IPS-20b (cell line): ENCODE data around the gene EIF5A.

Source experiments
- H3K27ac ChIP-seq: one replicate; pipeline ENCODE4 v1.5.1; 2013; ENCODE audit warnings: low read length
- H3K27me3 ChIP-seq: 2 replicates; pipeline ENCODE4 v1.6.1; 2013; ENCODE audit warnings: mild to moderate bottlenecking, low read length, inconsistent platforms; ENCODE audit not compliant: insufficient read depth
- H3K36me3 ChIP-seq: 2 replicates; pipeline ENCODE4 v1.6.1; 2013; ENCODE audit warnings: low read depth, mild to moderate bottlenecking, inconsistent platforms, low read length, moderate library complexity; ENCODE audit not compliant: insufficient read depth
- H3K4me1 ChIP-seq: 2 replicates; pipeline ENCODE4 v1.6.1; 2013; ENCODE audit warnings: mild to moderate bottlenecking, control low read depth, inconsistent platforms, low read length, moderate library complexity; ENCODE audit not compliant: insufficient read depth
- H3K4me3 ChIP-seq: 2 replicates; pipeline ENCODE4 v1.5.1; 2013; ENCODE audit warnings: mild to moderate bottlenecking, low read length, inconsistent platforms
- H3K9ac ChIP-seq: 2 replicates; pipeline ENCODE4 v1.6.1; 2013; ENCODE audit warnings: low read depth, mild to moderate bottlenecking, inconsistent platforms, low read length, moderate library complexity
- H3K9me3 ChIP-seq: 2 replicates; pipeline ENCODE4 v1.6.1; 2013; ENCODE audit warnings: mild to moderate bottlenecking, low read depth, low read length, inconsistent platforms; ENCODE audit not compliant: insufficient read depth

Gene EIF5A

DNA sequence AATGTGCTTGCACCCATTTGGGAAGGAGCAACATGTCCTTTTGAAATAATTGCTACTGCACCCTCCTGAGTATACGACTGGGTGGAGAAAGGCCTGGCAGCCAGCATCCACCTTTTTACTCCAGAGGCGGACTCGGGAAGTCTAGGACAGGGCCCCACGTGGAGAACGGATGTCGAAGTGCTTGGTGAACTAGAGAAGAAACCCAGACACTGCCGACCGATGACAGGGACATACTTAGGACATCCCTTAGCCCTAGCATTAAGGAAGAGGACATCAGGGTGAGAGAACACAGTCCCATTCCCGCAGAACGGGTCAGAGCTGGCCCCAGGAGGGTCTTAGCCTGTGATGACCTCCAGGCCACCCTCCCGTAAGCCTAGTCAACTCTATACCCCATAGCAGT, 16.7 kb upstream of the EIF5A start:
- no peaks in the 10 kb centered on the region for H3K9me3 ChIP-seq
- no peak overlapping the region for H3K4me3 ChIP-seq
- peaks cover 21% of the 10 kb centered on the region for H3K27me3 ChIP-seq
- H3K27ac ChIP-seq: no peak overlapping the region
- H3K9ac ChIP-seq: no peak overlapping the region
- peaks cover 12% of the 10 kb centered on the region; the same call in 1 of the 2 replicates for H3K36me3 ChIP-seq
- no peaks in the 10 kb centered on the region for H3K4me1 ChIP-seq

DNA sequence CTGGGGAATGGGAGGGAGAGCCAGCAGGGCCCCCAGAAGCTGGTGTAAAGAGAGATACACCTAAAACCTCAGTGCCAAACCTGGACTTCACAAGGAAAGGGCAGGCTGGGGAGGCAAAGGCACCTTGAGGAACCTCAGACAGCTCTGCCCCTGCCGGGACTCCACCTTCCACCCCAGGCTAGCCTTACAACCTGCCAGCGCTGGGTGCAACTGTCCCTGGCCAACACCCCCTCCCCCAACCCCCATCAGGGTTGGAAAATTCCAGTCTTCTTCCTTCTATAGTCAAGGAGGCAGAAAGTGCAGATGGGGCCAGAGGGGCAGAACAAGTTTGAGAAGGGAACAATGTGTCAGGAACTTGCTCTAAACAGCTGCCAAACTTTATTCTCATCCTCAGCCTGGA, 15.2 kb upstream of the EIF5A start:
- Histone ChIP-seq H3K4me3 (no peak overlapping the region), H3K27me3 (peaks cover 35% of the 10 kb centered on the region), H3K36me3 (peaks cover 12% of the 10 kb centered on the region; the same call in 1 of the 2 replicates), H3K4me1 (no peaks in the 10 kb centered on the region; the same call in 1 of the 2 replicates), H3K9ac (no peak overlapping the region), H3K27ac (no peak overlapping the region), H3K9me3 (no peaks in the 10 kb centered on the region)

DNA sequence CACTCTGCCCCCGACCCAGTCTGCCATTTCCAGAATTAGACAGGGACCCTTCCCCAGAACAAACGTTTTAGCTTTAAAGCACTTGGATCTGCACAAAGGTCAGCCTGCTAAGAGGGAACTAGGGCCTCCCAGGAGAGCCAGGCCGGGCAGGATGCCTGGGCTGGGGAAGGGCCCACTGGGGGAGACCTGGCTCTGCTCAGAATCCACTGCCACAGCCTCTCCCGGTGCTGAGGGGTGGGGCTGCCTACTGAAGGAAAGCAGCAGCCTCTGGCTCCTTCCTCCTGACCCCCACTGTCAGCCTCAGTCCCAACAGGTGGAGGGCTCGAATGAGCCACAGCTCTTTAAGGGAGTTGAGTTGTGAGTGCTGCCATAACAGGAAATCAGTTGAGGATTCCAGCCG, 14.7 kb upstream of the EIF5A start:
- Histone ChIP-seq H3K36me3 (peaks cover 7% of the 10 kb centered on the region; the same call in 1 of the 2 replicates), H3K4me3 (no peak overlapping the region), H3K27me3 (peaks cover 35% of the 10 kb centered on the region), H3K27ac (no peak overlapping the region), H3K4me1 (no peaks in the 10 kb centered on the region; the same call in 1 of the 2 replicates), H3K9ac (no peak overlapping the region), H3K9me3 (no peaks in the 10 kb centered on the region)

DNA sequence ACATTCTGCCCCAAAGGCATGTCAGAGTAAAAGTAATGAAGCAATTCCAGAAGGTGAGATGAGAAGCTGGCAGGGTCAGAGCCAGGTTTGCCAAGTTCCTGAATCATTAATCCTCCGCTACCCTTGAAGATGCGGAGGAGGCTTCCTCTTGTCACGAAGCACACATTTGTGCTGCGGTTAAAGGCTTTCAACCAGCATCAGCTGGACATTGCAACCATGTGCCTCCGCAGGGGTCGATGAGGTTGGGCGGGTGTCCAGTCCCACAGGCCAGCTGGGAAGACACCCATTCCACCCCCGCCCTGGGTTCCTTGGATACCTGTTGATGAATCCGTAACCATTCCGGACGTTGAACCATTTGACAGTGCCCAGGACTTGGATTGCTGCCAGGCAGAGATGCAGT, 14.3 kb upstream of the EIF5A start:
- no peak overlapping the region for H3K9ac ChIP-seq
- no peaks in the 10 kb centered on the region; the same call in 1 of the 2 replicates for H3K4me1 ChIP-seq
- H3K9me3 ChIP-seq: no peaks in the 10 kb centered on the region
- peaks cover 4% of the 10 kb centered on the region; the same call in 1 of the 2 replicates for H3K36me3 ChIP-seq
- peaks cover 35% of the 10 kb centered on the region for H3K27me3 ChIP-seq
- no peak overlapping the region for H3K27ac ChIP-seq
- peak overlapping the region; percentile 54; the same call in 1 of the 2 replicates for H3K4me3 ChIP-seq

GRCh38 chr17:7293816-7294613, 13.4 kb upstream of the EIF5A start:
- Histone ChIP-seq H3K4me1 (no peaks in the 10 kb centered on the region; the same call in 1 of the 2 replicates), H3K36me3 (no peaks in the 10 kb centered on the region), H3K9ac (no peak overlapping the region), H3K4me3 (peak overlapping the region; percentile 54; the same call in 1 of the 2 replicates), H3K27me3 (peaks cover 35% of the 10 kb centered on the region), H3K27ac (no peak overlapping the region), H3K9me3 (no peaks in the 10 kb centered on the region)

- no peak within 1 kb of the TSS; the same call in 1 of the 2 replicates for H3K9ac ChIP-seq
- H3K27me3 ChIP-seq: peaks cover 35% of the 10 kb centered on the region
- H3K27ac ChIP-seq: no peak within 1 kb of the TSS
- no peaks in the 10 kb centered on the region for H3K9me3 ChIP-seq
- no peaks in the 10 kb centered on the region; the same call in 1 of the 2 replicates for H3K4me1 ChIP-seq
- H3K4me3 ChIP-seq: peak within 1 kb of the TSS; percentile 66
- no peaks in the 10 kb centered on the region for H3K36me3 ChIP-seq
Measured at GRCh38 chr17:7294614-7295153, 12.7 kb upstream of the EIF5A start, which contains the start of gene YBX2. YBX2 (minus strand) TSS chr17:7294639; CDS start chr17:7294500, 139 bp downstream.

DNA sequence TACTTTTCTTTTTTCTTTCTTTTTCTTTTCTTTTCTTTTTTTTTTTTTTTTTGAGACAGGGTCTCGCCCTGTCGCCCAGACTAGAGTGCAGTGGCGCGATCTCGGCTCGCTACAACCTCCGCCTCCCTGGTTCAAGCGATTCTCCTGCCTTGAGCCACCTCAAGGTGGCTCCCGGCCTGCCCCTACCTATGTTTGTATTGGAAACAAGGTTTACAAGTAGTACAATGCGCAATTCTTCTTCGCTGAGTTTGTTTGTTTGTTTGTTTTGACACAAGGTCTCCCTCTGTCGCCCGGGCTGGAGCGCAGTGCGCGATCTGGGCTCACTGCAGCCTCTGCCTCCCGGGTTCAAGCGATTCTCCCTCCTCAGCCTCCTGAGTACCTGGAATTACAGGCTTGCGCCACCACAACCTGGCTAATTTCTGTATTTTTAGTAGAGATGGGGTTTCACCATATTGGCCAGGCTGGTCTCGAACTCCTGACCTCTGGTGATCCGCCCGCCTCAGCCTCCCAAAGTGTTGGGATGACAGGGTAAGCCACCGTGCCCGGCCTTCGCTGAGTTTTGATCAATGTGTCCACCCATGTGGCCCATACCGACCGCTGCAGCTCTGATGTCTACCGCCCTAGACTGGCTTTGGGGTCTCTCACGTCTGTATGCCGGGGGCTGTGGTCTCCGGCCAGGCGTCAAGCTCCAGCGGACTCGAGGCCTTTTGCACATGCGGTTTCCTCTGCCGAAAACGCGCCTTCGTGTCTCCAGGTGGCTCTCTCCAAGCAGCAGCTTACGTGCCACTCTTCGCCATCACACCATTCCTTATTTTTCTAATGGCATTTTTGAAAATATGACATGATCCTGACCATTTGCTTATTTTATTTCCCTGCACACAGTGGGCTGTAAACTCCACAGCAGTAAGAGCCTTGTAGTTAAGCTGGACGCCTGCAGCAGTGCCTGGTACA, 11.9 kb upstream of the EIF5A start:
- H3K9ac ChIP-seq: no peak overlapping the region; the same call in 1 of the 2 replicates
- H3K27ac ChIP-seq: no peak overlapping the region
- no peaks in the 10 kb centered on the region; the same call in 1 of the 2 replicates for H3K4me1 ChIP-seq
- no peaks in the 10 kb centered on the region for H3K36me3 ChIP-seq
- H3K4me3 ChIP-seq: peak overlapping the region; percentile 66
- H3K9me3 ChIP-seq: no peaks in the 10 kb centered on the region
- H3K27me3 ChIP-seq: peaks cover 35% of the 10 kb centered on the region

GRCh38 chr17:7296189-7296861, 11.1 kb upstream of the EIF5A start:
- Histone ChIP-seq H3K36me3 (no peaks in the 10 kb centered on the region), H3K27ac (no peak overlapping the region), H3K9me3 (no peaks in the 10 kb centered on the region), H3K9ac (no peak overlapping the region), H3K27me3 (peaks cover 35% of the 10 kb centered on the region), H3K4me3 (peak overlapping the region; percentile 37; the same call in 1 of the 2 replicates), H3K4me1 (no peaks in the 10 kb centered on the region; the same call in 1 of the 2 replicates)

DNA sequence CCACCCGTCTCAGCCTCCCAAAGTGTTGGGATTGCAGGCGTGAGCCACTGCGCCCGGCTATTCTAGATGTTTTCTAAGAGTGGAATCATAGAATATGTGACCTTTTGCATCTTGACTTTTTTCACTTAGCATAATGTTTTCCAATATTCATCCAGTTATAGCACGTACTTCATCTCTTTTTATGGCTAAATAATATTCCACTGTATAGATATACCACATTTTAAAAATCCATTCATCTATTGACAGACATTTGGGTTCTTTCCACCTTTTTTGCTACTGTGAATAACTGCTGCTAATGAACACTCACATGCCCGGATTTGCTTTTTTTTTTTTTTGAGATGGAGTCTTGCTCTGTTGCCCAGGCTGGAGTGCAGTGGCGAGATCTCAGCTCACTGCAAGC, 3.2 kb upstream of the EIF5A start:
- Histone ChIP-seq H3K9me3 (no peaks in the 10 kb centered on the region), H3K36me3 (peaks cover 5% of the 10 kb centered on the region), H3K27ac (no peak overlapping the region), H3K27me3 (no peaks in the 10 kb centered on the region; the same call in 1 of the 2 replicates), H3K4me3 (no peak overlapping the region), H3K4me1 (peaks cover 1% of the 10 kb centered on the region; the same call in 1 of the 2 replicates), H3K9ac (no peak overlapping the region)

GRCh38 chr17:7307686-7308624, 527 bp downstream of the EIF5A start:
- Histone ChIP-seq H3K4me3 (peak overlapping the region; percentile 96), H3K9me3 (no peaks in the 10 kb centered on the region), H3K27me3 (no peaks in the 10 kb centered on the region), H3K27ac (peak overlapping the region; percentile 80), H3K36me3 (peaks cover 42% of the 10 kb centered on the region), H3K9ac (peak overlapping the region; percentile 99), H3K4me1 (peaks cover 5% of the 10 kb centered on the region; the same call in 1 of the 2 replicates)
